OCI-M2 (cell line): ENCODE data around the gene BCL2L14.

Source experiments
- DNase-seq: peaks from one replicate; lab custom pipeline; 2025; ENCODE audit not compliant: unreplicated experiment; lab: John Stamatoyannopoulos, UW

The BCL2L14 gene, protein sequence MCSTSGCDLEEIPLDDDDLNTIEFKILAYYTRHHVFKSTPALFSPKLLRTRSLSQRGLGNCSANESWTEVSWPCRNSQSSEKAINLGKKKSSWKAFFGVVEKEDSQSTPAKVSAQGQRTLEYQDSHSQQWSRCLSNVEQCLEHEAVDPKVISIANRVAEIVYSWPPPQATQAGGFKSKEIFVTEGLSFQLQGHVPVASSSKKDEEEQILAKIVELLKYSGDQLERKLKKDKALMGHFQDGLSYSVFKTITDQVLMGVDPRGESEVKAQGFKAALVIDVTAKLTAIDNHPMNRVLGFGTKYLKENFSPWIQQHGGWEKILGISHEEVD

GRCh38 chr12:12070674-12071656 is at the start of gene BCL2L14:
Gene BCL2L14, plus strand, starts transcription at chr12:12070939. Its CDS starts 8,367 bp downstream, at chr12:12079306.
- DNase-seq, result no peak

DNA sequence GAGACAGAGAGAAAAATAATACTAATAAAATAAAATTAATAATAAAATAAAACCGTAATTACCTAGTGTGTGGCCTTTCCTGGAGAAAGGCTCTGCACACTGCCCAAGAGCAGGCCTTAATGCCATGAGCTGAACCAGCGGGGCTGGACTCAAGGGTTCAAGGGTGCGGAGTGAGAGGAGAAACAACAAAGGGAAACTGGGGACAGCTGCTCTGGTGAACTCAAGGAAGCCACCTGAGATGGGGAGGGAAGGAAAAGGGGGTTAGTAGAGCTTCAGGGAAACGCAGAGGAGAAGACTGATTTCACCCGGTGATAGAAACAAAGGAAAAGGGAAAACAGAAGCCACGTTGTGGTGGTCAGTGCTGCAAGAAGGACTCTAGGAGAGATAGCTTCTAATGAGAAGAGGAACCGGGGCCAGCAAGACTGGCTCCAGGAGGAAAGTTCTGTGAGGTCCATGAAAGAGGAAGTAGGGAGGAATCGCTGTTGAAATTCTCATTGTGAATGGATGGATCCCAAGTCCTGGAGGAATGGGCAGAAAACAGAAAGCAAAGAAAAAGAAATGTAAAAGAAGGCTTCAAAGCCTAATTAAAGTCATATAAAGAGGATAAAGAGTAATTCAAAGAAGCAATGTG is 48.3 kb upstream of the BCL2L14 start:
- DNase-seq, result no peak

GRCh38 chr12:12023456-12023855 is 47.3 kb upstream of the BCL2L14 start:
- DNase-seq, result no peak

- DNase-seq, result no peak
Observed at GRCh38 chr12:12024911-12025682, 45.6 kb upstream of the BCL2L14 start.

- no peak for DNase-seq
Observed at GRCh38 chr12:12025799-12026386, 44.8 kb upstream of the BCL2L14 start.

DNA sequence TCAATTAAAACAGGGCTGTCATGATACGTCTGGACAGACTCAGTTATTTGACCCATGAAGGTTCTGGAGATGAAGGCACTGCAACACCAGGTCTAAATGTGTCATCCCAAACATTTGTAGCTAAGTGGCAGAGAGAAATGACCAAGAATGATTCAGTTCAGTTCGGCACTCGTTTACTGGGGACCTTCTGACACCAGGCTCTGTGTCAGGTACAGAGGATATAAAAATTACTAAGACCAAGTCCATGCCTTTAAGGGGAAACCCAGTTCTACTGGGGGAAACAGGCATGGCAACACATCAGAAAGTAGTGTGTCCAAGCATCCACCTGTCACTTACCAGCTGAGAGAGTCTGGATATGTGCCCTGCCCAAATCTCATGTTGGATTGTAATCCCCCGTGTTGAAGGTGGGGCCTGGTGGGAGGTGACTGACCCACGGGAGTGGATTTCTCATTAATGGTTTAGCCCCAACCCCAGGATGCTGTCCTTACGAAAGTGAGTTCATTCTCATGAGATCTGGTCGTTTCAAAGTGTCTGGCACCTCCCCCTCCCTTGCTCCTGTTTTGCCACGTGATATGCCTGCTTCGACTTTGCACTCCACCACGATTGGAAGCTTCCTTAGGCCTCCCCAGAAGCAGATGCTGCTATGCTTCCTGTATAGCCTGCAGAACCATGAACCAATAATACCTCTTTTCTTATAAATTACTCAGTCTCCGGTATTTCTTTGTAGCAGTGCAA is 41.9 kb upstream of the BCL2L14 start:
- DNase-seq, result no peak

- DNase-seq, result no peak
Observed at GRCh38 chr12:12029653-12030052, 41.1 kb upstream of the BCL2L14 start.

DNA sequence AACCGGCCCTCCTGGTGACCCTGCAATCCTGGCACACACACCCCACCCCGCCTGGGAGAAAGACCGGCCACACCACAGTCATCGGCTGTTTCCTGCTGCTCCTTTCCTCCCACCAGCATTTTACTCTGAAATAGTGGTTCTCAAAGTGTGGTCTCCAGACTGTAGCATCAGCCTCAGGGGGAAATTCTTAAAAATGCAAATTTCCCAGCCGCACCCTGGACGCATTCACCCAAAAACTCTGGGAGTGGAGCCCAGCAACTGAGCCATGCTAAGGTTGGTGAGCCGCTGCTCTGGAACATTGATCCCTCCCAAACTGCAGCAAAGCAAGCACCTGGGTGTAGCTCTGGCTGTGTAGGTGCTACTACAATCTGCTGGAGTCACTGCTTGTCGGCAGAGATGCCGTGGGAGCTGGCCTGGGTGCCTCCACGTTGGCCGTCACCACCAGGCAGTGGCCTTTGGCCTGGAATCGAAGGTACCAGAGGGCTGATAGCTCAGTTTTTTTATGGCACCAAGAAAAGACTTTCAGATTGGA is 38.4 kb upstream of the BCL2L14 start:
- no peak for DNase-seq

DNA sequence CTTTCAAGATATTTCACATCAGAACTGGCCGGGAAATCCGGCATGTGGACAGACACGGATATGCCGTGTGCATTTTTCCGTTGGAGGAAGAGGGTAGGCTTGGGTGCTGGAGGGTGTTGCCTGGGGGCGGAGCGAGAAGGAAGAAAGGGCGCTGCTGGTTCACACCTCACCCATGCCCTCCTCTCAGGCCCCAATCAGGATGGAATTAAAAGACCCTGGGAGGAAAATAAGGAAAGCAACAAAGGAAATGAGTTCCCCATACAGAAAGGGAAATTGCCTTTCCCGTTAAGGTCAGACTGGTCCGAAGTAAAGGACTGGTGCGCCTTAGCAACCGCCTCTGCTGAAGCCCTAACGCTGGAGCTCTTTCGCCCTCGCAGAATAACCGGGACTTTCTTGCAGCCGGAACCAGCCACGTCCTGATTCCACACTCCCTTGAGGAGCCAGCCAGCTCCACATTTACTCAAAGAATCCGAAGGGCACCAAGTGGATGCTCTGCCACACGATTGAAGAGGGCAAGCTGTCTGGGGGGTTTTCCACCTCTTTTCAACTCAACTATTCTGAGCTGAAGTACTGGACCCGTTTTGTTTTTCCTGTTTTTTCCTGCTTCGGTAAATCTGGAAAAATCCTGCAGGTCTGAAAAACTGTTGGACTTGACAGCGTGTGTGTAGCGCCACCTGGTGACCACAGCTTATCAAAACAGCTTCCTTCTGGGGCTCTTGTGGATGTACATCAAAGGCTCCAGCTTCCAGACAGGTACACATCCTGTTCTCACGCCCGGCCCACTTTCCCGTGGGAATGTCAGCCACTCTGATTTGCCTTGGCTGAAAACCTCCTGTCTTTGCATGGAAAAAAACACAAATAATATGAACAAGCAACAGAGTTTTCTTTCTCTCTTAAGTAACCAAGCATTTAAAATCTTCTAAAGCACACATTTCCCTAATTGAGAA is 37.6 kb upstream of the BCL2L14 start:
- DNase-seq, result no peak

GRCh38 chr12:12033824-12034223 is 36.9 kb upstream of the BCL2L14 start:
- no peak for DNase-seq

DNA sequence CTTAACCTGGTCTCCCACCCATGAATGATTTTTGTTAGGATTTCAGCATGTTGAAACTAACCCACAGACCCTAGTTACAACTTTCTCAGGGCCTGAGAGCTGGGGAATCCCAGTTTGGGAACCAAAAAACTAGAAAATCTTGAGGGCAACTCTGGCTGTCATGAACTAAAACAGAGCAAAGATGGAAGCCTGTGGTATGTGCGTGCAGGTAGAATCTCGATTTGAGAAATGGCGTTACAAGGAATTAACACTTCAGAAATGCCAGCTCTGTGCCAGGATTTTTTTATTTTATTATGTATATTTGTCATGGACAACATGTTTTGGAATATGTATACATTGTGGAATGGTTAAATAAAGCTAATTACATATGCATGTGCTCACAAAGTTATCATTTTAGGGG is 36.4 kb upstream of the BCL2L14 start:
- DNase-seq, result no peak

DNA sequence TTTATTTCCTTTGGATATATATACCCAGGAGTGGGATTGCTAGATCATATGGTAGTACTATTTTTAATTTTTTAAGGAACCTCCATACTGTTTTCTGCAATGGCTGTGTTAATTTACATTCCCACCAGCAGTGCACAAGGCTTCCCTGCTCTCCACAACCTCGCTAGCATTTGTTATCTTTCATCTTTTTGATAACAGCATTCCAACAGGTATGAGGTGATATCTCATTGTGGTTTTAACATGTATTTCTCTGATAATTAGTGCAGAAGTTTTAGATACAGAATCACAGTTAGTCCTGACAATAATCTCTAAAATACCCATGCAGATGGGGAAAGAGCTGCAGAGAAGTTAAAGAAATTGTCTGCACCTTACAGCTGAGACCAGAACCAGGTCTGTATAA is 35.5 kb upstream of the BCL2L14 start:
- no peak for DNase-seq

DNA sequence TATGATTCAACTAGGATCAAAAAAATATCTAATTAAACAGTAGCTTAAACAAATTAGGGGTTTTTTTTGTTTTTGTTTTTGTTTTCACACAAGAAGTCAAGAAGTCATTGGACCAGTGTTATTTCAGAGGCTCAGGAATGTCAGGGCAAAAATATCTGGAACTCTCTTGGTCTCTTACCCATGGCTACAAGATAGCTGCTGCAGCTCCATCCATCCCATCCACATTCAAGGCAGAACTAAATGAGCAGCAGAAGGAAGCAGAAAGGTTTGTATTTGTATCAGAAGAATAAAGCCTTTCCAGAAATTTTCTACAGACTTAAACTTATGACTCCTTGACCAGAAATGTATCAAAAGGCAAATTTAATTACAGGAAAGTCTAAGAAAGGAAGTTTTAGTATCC is 33.8 kb upstream of the BCL2L14 start:
- DNase-seq, result no peak

DNA sequence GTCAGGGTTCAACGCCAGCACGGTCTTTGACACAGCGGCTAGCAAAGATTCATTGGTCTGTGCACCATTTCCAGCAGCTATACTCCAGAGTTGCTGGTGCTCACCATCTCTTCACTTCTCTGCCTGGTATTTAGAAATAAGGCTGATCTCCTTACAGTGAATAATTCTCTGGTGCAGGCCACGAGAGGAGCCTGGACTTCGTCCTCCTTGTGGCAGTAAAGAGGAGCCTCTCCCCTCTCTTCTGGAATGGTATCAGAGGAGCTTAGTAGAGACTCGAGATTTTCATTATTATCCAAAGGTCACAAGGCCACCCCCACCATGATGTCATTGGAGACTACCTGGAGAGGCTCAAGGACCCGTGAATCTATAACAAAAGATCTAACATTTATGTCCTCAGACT is 30.8 kb upstream of the BCL2L14 start:
- DNase-seq, result no peak

DNA sequence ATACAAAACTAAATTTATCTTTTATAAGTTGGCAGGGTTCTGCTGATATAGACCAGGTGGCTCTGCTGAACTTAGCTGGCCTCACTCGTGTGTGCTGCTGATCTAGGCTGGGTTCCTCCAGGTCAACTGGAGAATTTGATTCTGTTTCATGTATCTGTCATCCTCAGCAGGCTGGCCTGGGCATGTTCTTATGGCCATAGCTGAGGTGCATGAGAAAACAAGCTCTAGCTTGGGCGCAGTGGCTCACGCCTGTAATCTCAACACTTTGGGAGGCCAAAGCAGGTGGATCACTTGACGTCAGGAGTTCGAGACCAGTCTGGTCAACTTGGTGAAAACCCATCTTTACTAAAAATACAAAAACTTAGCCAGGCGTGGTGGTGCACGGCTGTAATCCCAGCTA is 24.3 kb upstream of the BCL2L14 start:
- DNase-seq, result no peak

- DNase-seq, result no peak
Observed at GRCh38 chr12:12047682-12048081, 23.1 kb upstream of the BCL2L14 start.

GRCh38 chr12:12048266-12048665 is 22.5 kb upstream of the BCL2L14 start:
- DNase-seq, result no peak

- no peak for DNase-seq
Observed at GRCh38 chr12:12048714-12049113, 22.0 kb upstream of the BCL2L14 start.
